A549 (cell line): ENCODE results near the gene TMCC3.
"Not testable (repeated sequence)": the region's sequence is repeated elsewhere in the genome, so short reads cannot be mapped to it uniquely, and the experiment has no call there.

Experiments used
- CTCF ChIP-seq: fragments of >200 bp; sonication (Bioruptor Twin); formaldehyde crosslinking; IDR thresholded peaks from 3 replicates; pipeline ENCODE4 v1.5.1; 2016
- ELK1 ChIP-seq: fragments of 150-350 bp; IDR thresholded peaks from 2 replicates; pipeline ENCODE4 v1.6.1; 2014; ENCODE audit warnings: low read depth, mild to moderate bottlenecking, low read length
- EP300 ChIP-seq, 2 experiments: fragments of >200 bp; sonication (Bioruptor Twin); formaldehyde crosslinking; IDR thresholded peaks; 2 replicates in 1 of 2; 3 replicates in 1 of 2; pipeline ENCODE4 v1.6.1; 2016 to 2017
- PBX3 ChIP-seq: IDR thresholded peaks from 2 replicates; pipeline ENCODE4 v1.6.1; 2012
- PHF8 ChIP-seq: fragments of 200-600 bp; sonication (generic); IDR thresholded peaks from 2 replicates; pipeline ENCODE4 v1.6.1; 2016; ENCODE audit warnings: low read depth, mild to moderate bottlenecking, antibody characterized with exemption, moderate library complexity, borderline replicate concordance
- POLR2A ChIP-seq: IDR thresholded peaks from 2 replicates; pipeline ENCODE4 v1.6.1; 2012; ENCODE audit warnings: mild to moderate bottlenecking, low read length
- RFX5 ChIP-seq: fragments of 450-650 bp; IDR thresholded peaks from 2 replicates; pipeline ENCODE4 v1.7.1; 2014; ENCODE audit warnings: antibody characterized with exemption, mild to moderate bottlenecking, moderate library complexity
- RNF2 ChIP-seq: fragments of 200-600 bp; sonication (generic); IDR thresholded peaks from 2 replicates; pipeline ENCODE4 v1.6.1; 2016; ENCODE audit warnings: low read depth, mild to moderate bottlenecking, antibody characterized with exemption, moderate library complexity, borderline replicate concordance

GRCh38 chr12:94601307-94601706 is 49.0 kb downstream of the TMCC3 start:
- TF ChIP-seq ELK1; CTCF; POLR2A; PBX3; RNF2; EP300 (IDR thresholded peaks at IDR 0.05); RFX5; PHF8: not testable (repeated sequence)
